ENCODE measurements around the gene CDC16.

The CDC16 gene

DNA sequence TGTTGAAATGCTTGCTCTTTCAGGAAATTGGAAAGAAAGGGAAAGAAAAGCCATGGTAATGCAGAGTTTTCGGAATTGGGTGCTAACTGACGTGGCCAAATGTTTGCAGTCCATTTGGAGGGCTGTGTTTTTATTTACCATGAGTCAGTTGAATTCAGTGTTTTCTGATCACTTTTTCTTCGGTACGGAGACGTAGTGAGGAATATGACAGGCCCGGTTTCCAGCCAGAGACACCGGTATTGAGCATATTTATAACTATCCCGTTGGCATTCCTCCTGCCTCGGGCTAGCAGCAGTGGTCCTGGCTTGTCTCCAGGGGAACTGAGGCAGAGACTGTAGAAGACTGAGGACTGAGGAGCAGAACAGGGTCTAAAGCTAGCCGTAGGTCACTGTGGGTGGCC lies 1.0 kb downstream of the CDC16 start (continued):
- TF ChIP-seq, protein P1, sequence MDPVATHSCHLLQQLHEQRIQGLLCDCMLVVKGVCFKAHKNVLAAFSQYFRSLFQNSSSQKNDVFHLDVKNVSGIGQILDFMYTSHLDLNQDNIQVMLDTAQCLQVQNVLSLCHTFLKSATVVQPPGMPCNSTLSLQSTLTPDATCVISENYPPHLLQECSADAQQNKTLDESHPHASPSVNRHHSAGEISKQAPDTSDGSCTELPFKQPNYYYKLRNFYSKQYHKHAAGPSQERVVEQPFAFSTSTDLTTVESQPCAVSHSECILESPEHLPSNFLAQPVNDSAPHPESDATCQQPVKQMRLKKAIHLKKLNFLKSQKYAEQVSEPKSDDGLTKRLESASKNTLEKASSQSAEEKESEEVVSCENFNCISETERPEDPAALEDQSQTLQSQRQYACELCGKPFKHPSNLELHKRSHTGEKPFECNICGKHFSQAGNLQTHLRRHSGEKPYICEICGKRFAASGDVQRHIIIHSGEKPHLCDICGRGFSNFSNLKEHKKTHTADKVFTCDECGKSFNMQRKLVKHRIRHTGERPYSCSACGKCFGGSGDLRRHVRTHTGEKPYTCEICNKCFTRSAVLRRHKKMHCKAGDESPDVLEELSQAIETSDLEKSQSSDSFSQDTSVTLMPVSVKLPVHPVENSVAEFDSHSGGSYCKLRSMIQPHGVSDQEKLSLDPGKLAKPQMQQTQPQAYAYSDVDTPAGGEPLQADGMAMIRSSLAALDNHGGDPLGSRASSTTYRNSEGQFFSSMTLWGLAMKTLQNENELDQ (tag by site-specific recombination; IDR thresholded peaks at IDR 0.05; ENCODE audit: low read depth), result no peak
- no peak for TF ChIP-seq ZNF350 (tag by site-specific recombination; IDR thresholded peaks at IDR 0.05)
- TF ChIP-seq ZNF184 (tag by site-specific recombination; IDR thresholded peaks at IDR 0.05), result no peak

GRCh38 chr13:114236227-114236626 lies 1.5 kb downstream of the CDC16 start:
- peaks cover 28 to 44% of the 10 kb centered on the region in 2 experiments for H3K36me3 ChIP-seq (ENCODE audit: control insufficient read depth in 2 of 2, insufficient read depth in 1 of 2, low read length in 2 of 2)
- TF ChIP-seq PRDM1 (tag by site-specific recombination; IDR thresholded peaks at IDR 0.05) (peak; percentile 63), ZBTB48 (tag by site-specific recombination; IDR thresholded peaks at IDR 0.05) (no peak)
- no peaks in the 10 kb centered on the region for H3K9me3 ChIP-seq (ENCODE audit: control insufficient read depth, insufficient read depth, low read depth, low read length)
- CTCF ChIA-PET, result interaction anchor here (1.0 kb wide), 1 partner anchor 8 kb away, joined by 3 read pairs; no protein-coding TSS in a partner anchor
- H3K27ac ChIP-seq (ENCODE audit: extremely low read depth, low read depth, low read length), result no peak overlapping the region
- POLR2A ChIA-PET, result no interaction called here
- H3K4me1 ChIP-seq (ENCODE audit: control insufficient read depth, insufficient read depth, low read length), result no peaks in the 10 kb centered on the region
- H3K4me3 ChIP-seq (ENCODE audit: low read depth, low read length), result peak overlapping the region; percentile 84

DNA sequence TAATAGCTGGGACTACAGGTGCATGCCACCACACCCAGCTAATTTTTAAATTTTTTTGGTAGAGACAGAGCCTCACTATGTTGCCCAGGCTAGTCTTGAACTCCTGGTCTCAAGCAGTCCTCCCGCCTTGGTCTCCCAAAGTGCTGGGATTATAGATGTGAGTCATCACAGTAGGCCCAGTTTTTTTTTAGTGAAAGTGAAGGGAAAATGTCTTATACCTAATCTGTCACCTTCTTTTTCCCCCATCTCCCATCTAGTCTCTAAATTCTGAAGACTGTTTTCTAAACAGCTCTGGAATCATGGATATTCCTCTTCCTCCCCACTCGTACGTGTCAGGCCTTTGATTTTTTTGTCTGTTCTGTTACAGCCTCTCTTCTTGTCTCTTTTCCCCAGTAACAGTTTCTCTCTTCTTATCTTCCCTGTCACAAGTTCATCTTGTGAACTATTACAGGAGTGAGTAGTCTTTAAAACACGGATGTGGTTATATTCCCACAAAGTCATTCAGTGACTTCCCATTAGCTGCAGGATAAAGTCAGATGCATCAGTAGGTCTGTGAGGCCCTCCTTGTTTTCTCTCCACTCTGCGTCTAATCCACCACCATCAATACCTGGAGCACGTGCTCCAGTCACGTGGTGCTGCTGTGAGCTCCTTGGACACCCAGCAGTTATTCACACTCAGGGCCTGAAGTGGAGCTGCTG lies 2.9 kb downstream of the CDC16 start:
- H3K4me1 ChIP-seq (ENCODE audit: control insufficient read depth, insufficient read depth, low read length), result no peaks in the 10 kb centered on the region
- H3K27ac ChIP-seq (ENCODE audit: extremely low read depth, low read depth, low read length), result no peak overlapping the region
- ChIA-PET CTCF (interaction anchor here (1.0 kb wide), 1 partner anchor 9 kb away, joined by 3 read pairs; no protein-coding TSS in a partner anchor), POLR2A (interaction anchor here (0.5 kb wide), 1 partner anchor 9 kb away, joined by 5 read pairs; no protein-coding TSS in a partner anchor)
- no peak for TF ChIP-seq SETDB1 (IDR thresholded peaks at IDR 0.05; ENCODE audit: insufficient read length, low read length)
- TF ChIP-seq PRDM1 (tag by site-specific recombination; IDR thresholded peaks at IDR 0.05), result 0 out of 2 replicates have a peak, but pooled peaks have one; percentile 8
- no peak for TF ChIP-seq ZNF239 (tag by site-specific recombination; IDR thresholded peaks at IDR 0.05)
- no peak overlapping the region for H3K4me3 ChIP-seq (ENCODE audit: low read depth, low read length)
- H3K36me3 ChIP-seq (ENCODE audit: control insufficient read depth in 2 of 2, insufficient read depth in 1 of 2, low read length in 2 of 2), result peaks cover 40 to 58% of the 10 kb centered on the region in 2 experiments
- H3K9me3 ChIP-seq (ENCODE audit: control insufficient read depth, insufficient read depth, low read depth, low read length), result no peaks in the 10 kb centered on the region

- CTCF ChIA-PET, result interaction anchor here (0.6 kb wide), 1 partner anchor 591 kb away, joined by 3 read pairs; no protein-coding TSS in a partner anchor
- Histone ChIP-seq H3K9me3 (ENCODE audit: control insufficient read depth, insufficient read depth, low read depth, low read length) (no peaks in the 10 kb centered on the region), H3K4me1 (ENCODE audit: control insufficient read depth, insufficient read depth, low read length) (no peaks in the 10 kb centered on the region), H3K4me3 (ENCODE audit: low read depth, low read length) (no peak overlapping the region), H3K27ac (ENCODE audit: extremely low read depth, low read depth, low read length) (no peak overlapping the region), H3K36me3 (ENCODE audit: control insufficient read depth in 2 of 2, insufficient read depth in 1 of 2, low read length in 2 of 2) (peaks cover 59 to 98% of the 10 kb centered on the region in 2 experiments)
- POLR2A ChIA-PET, result no interaction called here
- TF ChIP-seq ZNF76 (tag by site-specific recombination; IDR thresholded peaks at IDR 0.05; ENCODE audit: borderline replicate concordance, low read depth), result no peak
- no peak for TF ChIP-seq ZFHX2 (tag by site-specific recombination; conservative IDR thresholded peaks at IDR 0.05)
- TF ChIP-seq, protein P2, sequence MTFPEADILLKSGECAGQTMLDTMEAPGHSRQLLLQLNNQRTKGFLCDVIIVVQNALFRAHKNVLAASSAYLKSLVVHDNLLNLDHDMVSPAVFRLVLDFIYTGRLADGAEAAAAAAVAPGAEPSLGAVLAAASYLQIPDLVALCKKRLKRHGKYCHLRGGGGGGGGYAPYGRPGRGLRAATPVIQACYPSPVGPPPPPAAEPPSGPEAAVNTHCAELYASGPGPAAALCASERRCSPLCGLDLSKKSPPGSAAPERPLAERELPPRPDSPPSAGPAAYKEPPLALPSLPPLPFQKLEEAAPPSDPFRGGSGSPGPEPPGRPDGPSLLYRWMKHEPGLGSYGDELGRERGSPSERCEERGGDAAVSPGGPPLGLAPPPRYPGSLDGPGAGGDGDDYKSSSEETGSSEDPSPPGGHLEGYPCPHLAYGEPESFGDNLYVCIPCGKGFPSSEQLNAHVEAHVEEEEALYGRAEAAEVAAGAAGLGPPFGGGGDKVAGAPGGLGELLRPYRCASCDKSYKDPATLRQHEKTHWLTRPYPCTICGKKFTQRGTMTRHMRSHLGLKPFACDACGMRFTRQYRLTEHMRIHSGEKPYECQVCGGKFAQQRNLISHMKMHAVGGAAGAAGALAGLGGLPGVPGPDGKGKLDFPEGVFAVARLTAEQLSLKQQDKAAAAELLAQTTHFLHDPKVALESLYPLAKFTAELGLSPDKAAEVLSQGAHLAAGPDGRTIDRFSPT (tag by site-specific recombination; IDR thresholded peaks at IDR 0.05), result no peak
- TF ChIP-seq GLI4 (tag by site-specific recombination; IDR thresholded peaks at IDR 0.05), result no peak
- TF ChIP-seq RBAK (tag by site-specific recombination; IDR thresholded peaks at IDR 0.05), result no peak
- TF ChIP-seq KLF16 (tag by site-specific recombination; IDR thresholded peaks at IDR 0.05), result no peak
- TF ChIP-seq, protein P3, sequence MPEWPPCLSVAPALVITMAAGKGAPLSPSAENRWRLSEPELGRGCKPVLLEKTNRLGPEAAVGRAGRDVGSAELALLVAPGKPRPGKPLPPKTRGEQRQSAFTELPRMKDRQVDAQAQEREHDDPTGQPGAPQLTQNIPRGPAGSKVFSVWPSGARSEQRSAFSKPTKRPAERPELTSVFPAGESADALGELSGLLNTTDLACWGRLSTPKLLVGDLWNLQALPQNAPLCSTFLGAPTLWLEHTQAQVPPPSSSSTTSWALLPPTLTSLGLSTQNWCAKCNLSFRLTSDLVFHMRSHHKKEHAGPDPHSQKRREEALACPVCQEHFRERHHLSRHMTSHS (tag by site-specific recombination; IDR thresholded peaks at IDR 0.05), result no peak
- TF ChIP-seq TRIM28 (IDR thresholded peaks at IDR 0.05; ENCODE audit: borderline replicate concordance, low read length), result no peak
- no peak for TF ChIP-seq ZNF701 (tag by site-specific recombination; IDR thresholded peaks at IDR 0.05)
Observed at GRCh38 chr13:114241918-114242317, 7.2 kb downstream of the CDC16 start.
